A673 (cell line): Measurements from ENCODE around the gene EPN1.

Source experiments
- CTCF ChIP-seq: fragments of 300-800, 200-600 bp; sonication (generic); conservative IDR thresholded peaks from 2 replicates; pipeline ENCODE4 v1.5.1; 2017; ENCODE audit warnings: low read depth, mild to moderate bottlenecking, antibody characterized with exemption, low read length, moderate library complexity, mixed read lengths
- EZH2 ChIP-seq: fragments of 200-600 bp; sonication (generic); IDR thresholded peaks from 2 replicates; pipeline ENCODE4 v1.6.1; 2017; ENCODE audit warnings: borderline replicate concordance, low read depth, mild to moderate bottlenecking, mixed read lengths, antibody characterized with exemption, low read length; ENCODE audit not compliant: poor library complexity, severe bottlenecking

GRCh38 chr19:55673465-55673864 lies 1.6 kb upstream of the EPN1 start:
- no peak for TF ChIP-seq CTCF
- TF ChIP-seq EZH2 = no peak
